GM12878 (cell line): Measurements from ENCODE around the gene DTL. TPM values are rescaled to one million over a fixed set of nuclear protein-coding genes. Genes with fewer than 3 reads are reported as not detected.

Experiments used
- ATAC-seq: fragments of 200-7000 bp; cut with Tn5 transposase; 3 replicates; pipeline ENCODE4 v1.9.1; 2020; ENCODE audit warnings: mild to moderate bottlenecking, moderate library complexity
- BruUV-seq: library from RNA; stranded (reverse); fragments of 400-500 nt; replicated peaks from 2 replicates; lab custom pipeline; 2021; lab: Mats Ljungman, UMichigan
- CTCF ChIA-PET: fragments of 300-600 bp; sonication (Branson Sonifier 250); formaldehyde crosslinking; extraction: SDS; loops from one replicate; lab custom pipeline; 2021; ENCODE audit warnings: inconsistent platforms; lab: Yijun Ruan, JAX
- POLR2A ChIA-PET: fragments of 350-600 bp; formaldehyde crosslinking; extraction: SDS; loops from one replicate; lab custom pipeline; 2021; ENCODE audit warnings: inconsistent platforms; lab: Charles Lee
- RAD21 ChIA-PET: fragments of 300-600 bp; sonication (Branson Sonifier 250); formaldehyde crosslinking; loops from one replicate; lab custom pipeline; 2023; ENCODE audit warnings: antibody characterized with exemption; ENCODE audit not compliant: unreplicated experiment; lab: Charles Lee
- SMC1A ChIA-PET: fragments of 300-600 bp; sonication (Branson Sonifier 250); formaldehyde crosslinking; loops from one replicate; lab custom pipeline; 2023; ENCODE audit not compliant: unreplicated experiment, uncharacterized antibody; lab: Charles Lee
- DNase-seq: peaks from one replicate; pipeline ENCODE4 v3.0.0-alpha.2; 2011; ENCODE audit warnings: low read depth, low spot score
- FAIRE-seq: peaks from 3 replicates; lab custom pipeline; 2011; peaks lifted over from hg19 to GRCh38; lab: Jason Lieb, UNC
- H2AFZ ChIP-seq: 2 replicates; pipeline ENCODE4 v1.6.0; 2011; ENCODE audit warnings: low read depth, low read length, control low read depth; ENCODE audit not compliant: control insufficient read depth
- H3K27ac ChIP-seq: 2 replicates; pipeline ENCODE4 v1.5.1; 2011; ENCODE audit warnings: control low read depth; ENCODE audit not compliant: control insufficient read depth, insufficient read depth
- H3K27me3 ChIP-seq, 2 experiments: replicated peaks in 1 of 2; 2 replicates each; pipeline versions ENCODE4 v1.6.0 to v1.6.1; 2011; ENCODE audit warnings: low read length in 1 of 2; ENCODE audit not compliant: control insufficient read depth in 2 of 2, insufficient read depth in 2 of 2
- H3K36me3 ChIP-seq, 2 experiments: 2 replicates each; pipeline ENCODE4 v1.5.1; 2011; ENCODE audit warnings: low read length in 1 of 2; ENCODE audit not compliant: control insufficient read depth in 2 of 2, insufficient read depth in 2 of 2
- H3K4me1 ChIP-seq: 2 replicates; pipeline ENCODE4 v1.6.1; 2011; ENCODE audit warnings: mild to moderate bottlenecking, low read length, moderate library complexity, mixed read lengths; ENCODE audit not compliant: control insufficient read depth, insufficient read depth
- H3K4me2 ChIP-seq: 2 replicates; pipeline ENCODE4 v1.6.0; 2011; ENCODE audit warnings: control low read depth; ENCODE audit not compliant: control insufficient read depth, insufficient read depth
- H3K4me3 ChIP-seq: fragments of 200-600 bp; sonication (generic); 2 replicates; pipeline ENCODE4 v1.5.1; 2016
- H3K79me2 ChIP-seq: 2 replicates; pipeline ENCODE4 v1.6.0; 2011; ENCODE audit warnings: low read length; ENCODE audit not compliant: control insufficient read depth, insufficient read depth
- H3K9ac ChIP-seq: 2 replicates; pipeline ENCODE4 v1.8.0; 2011; ENCODE audit warnings: low read length, control low read depth, mixed read lengths; ENCODE audit not compliant: control insufficient read depth, insufficient read depth
- H3K9me3 ChIP-seq: replicated peaks from 3 replicates; pipeline ENCODE4 v1.5.1; 2011; ENCODE audit warnings: mild to moderate bottlenecking, low read length; ENCODE audit not compliant: control insufficient read depth, insufficient read depth
- H4K20me1 ChIP-seq: 2 replicates; pipeline ENCODE4 v1.6.0; 2011; ENCODE audit not compliant: control insufficient read depth, insufficient read depth
- CBX3 ChIP-seq: fragments of 200-600 bp; sonication (generic); IDR thresholded peaks from 2 replicates; pipeline ENCODE4 v1.6.1; 2016; ENCODE audit warnings: low read depth, borderline replicate concordance
- CHD1 ChIP-seq: IDR thresholded peaks from 2 replicates; pipeline ENCODE4 v1.6.1; 2012; ENCODE audit warnings: low read depth, low read length, improper control_type of control experiment
- HDAC6 ChIP-seq: fragments of 200-600 bp; sonication (generic); IDR thresholded peaks from one replicate; pipeline ENCODE4 v1.8.0; 2017; ENCODE audit warnings: antibody characterized with exemption; ENCODE audit not compliant: unreplicated experiment
- KAT2A ChIP-seq: conservative IDR thresholded peaks from 2 replicates; pipeline ENCODE4 v1.6.1; 2011; ENCODE audit warnings: low read depth, low read length; ENCODE audit not compliant: control insufficient read depth
- MLLT1 ChIP-seq: fragments of 450-650 bp; IDR thresholded peaks from 2 replicates; pipeline ENCODE4 v1.6.1; 2016; ENCODE audit warnings: mild to moderate bottlenecking
- TAF1 ChIP-seq: IDR thresholded peaks from 2 replicates; pipeline ENCODE4 v1.6.1; 2011; ENCODE audit warnings: mild to moderate bottlenecking, low read depth, low read length, borderline replicate concordance
- WGBS: methylation state at CpG from one replicate; pipeline ENCODE4 v1.1.6; 2016; ENCODE audit warnings: low lambda C conversion rate; ENCODE audit not compliant: insufficient replicate concordance, insufficient coverage; ENCODE audit errors: missing lambda C conversion rate; 5-methylcytosine and 5-hydroxymethylcytosine counted together
- in situ Hi-C: fragments of 300-500 bp; cut with MboI; formaldehyde crosslinking; loops from 9 replicates; pipeline ENCODE4 v1.14.3; 2018; ENCODE audit warnings: mixed read lengths
- intact Hi-C: fragments of 100-400 bp; cut with micrococcal nuclease; formaldehyde crosslinking; loops from one replicate; pipeline ENCODE4 v1.14.2; 2022; ENCODE audit not compliant: unreplicated experiment
- polyA plus RNA-seq, 11 experiments: library from polyadenylated mRNA; depleted of rRNA in 4 of 11; unstranded in 6 of 11; stranded (reverse) in 5 of 11; fragments of >200 nt; fragmentation: Nextera tagmentation in 4 of 11; fragmentation: Illumina TruSeq in 1 of 11; extraction: Ambion mirVana in 4 of 11; extraction: Trizol in 1 of 11; gene quantifications; 1 replicate in 1 of 11; 2 replicates in 10 of 11; pipeline versions ENCODE4 v1.2.1 to v1.2.3, GENCODE V29; 2011 to 2016; ENCODE audit warnings: inconsistent platforms in 2 of 11, missing spikeins in 2 of 11, low read depth in 1 of 11
- total RNA-seq, 4 experiments: library from RNA; depleted of rRNA in 3 of 4; stranded (reverse); fragments of >200 nt in 3 of 4; fragmentation: Illumina TruSeq in 1 of 4; extraction: Trizol in 1 of 4; gene quantifications; 2 replicates each; pipeline versions ENCODE4 v1.2.1 to v1.2.3, GENCODE V29; 2013 to 2021
- TF ChIP-seq, protein P1 (sequence below): fragments of 450-650 bp; IDR thresholded peaks from 2 replicates; pipeline ENCODE4 v1.6.1; 2018; ENCODE audit warnings: borderline replicate concordance, mild to moderate bottlenecking; ENCODE audit not compliant: partially characterized antibody

Gene DTL
- total and polyA plus RNA-seq, 10 of the 15 experiments (the other 5 are each of a cell fraction or from before 2014, with no cell fraction given), result 24.1 to 73.4 (median 52.2) TPM

- ChIA-PET CTCF (interaction anchor here (0.5 to 2.5 kb wide), 5 partner anchors 9 to 30 kb away, joined by 3 to 9 read pairs (median 5); partner anchors contain the start of genes DTL and INTS7), SMC1A (no interaction called here), RAD21 (no interaction called here), POLR2A (no interaction called here)
- WGBS, result 95% methylated on average over 1 of the region's 1 CpG
- Histone ChIP-seq H3K36me3 (peaks cover 12 to 18% of the 10 kb centered on the region in 2 experiments), H3K27ac (no peak overlapping the region), H3K27me3 (no peaks in the 10 kb centered on the region), H3K79me2 (no peaks in the 10 kb centered on the region; the same call in none of the 2 replicates), H3K9ac (no peak overlapping the region), H3K9me3 (peaks cover 11% of the 10 kb centered on the region; the same call in 2 of the 3 replicates), H2AFZ (no peak overlapping the region), H3K4me3 (no peak overlapping the region), H3K4me2 (no peak overlapping the region), H3K4me1 (no peaks in the 10 kb centered on the region), H4K20me1 (no peaks in the 10 kb centered on the region)
- no peak for FAIRE-seq
- no peak for ATAC-seq
- TF ChIP-seq MLLT1 (no peak), CBX3 (no peak), TAF1 (no peak), KAT2A (no peak), HDAC6 (no peak), CHD1 (no peak)
- TF ChIP-seq, protein P1, sequence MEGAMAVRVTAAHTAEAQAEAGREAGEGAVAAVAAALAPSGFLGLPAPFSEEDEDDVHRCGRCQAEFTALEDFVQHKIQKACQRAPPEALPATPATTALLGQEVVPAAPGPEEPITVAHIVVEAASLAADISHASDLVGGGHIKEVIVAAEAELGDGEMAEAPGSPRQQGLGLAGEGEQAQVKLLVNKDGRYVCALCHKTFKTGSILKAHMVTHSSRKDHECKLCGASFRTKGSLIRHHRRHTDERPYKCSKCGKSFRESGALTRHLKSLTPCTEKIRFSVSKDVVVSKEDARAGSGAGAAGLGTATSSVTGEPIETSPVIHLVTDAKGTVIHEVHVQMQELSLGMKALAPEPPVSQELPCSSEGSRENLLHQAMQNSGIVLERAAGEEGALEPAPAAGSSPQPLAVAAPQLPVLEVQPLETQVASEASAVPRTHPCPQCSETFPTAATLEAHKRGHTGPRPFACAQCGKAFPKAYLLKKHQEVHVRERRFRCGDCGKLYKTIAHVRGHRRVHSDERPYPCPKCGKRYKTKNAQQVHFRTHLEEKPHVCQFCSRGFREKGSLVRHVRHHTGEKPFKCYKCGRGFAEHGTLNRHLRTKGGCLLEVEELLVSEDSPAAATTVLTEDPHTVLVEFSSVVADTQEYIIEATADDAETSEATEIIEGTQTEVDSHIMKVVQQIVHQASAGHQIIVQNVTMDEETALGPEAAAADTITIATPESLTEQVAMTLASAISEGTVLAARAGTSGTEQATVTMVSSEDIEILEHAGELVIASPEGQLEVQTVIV, result no peak
- intact Hi-C loops, result no loop called here
- DNase-seq, result no peak
- no TSS peak for BruUV-seq
- in situ Hi-C loops, result no loop called here
These were observed 18.4 kb downstream of the DTL start for GRCh38 chr1:212053993-212054392.
